Heart left ventricle (tissue), 13 donors: ENCODE results near the gene IL2RA.

ENCODE experiments used
- POLR2A ChIP-seq, 2 donors: fragments of 450-650 bp; IDR thresholded peaks; one replicate each; pipeline ENCODE4 v1.6.1; 2017; ENCODE audit warnings: antibody characterized with exemption in 2 of 2, mild to moderate bottlenecking in 2 of 2, moderate library complexity in 2 of 2
- TF ChIP-seq, protein P1 (sequence below), 12 donors: fragments of 200-600 bp; sonication (generic) in 4 of 12; IDR thresholded peaks; one replicate each; pipeline versions ENCODE4 v1.5.0 to v1.8.0; 2018 to 2022; ENCODE audit warnings: antibody characterized with exemption in 12 of 12, mild to moderate bottlenecking in 5 of 12
- donor health status: ischemic (EF 13 %, LVEDD 7.1; RV severe dilation, severe dysfunction).
- donor health status: DM: no; HTN: yes; CAD: no.
- donor health status: DM: no; HTN: no; CAD: no.
- donor health status: ischemic (EF 25% LVEDD 6.9; RV normal size, moderate dysfunction).
- donor health status: ischemic (EF 25% LVEDD 5.7; RV mildly dilated, moderate dysfunction).
- donor health status: ischemic (EF 35%, LVEDD 5.7; RV mildly dilated, moderate dysfunction).
- donor health status: nonischemic (EF 11% LVEDD 7.7; RV severe dilation, severe dysfunction).
- donor health status: DM: yes; HTN: yes; CAD: no.
- donor health status: PGD.
- donor health status: ischemic (EF 29% LVEDD 5.4; RV normal size, mild dysfunction).
- donor health status: nonischemic (EF 23%, LVEDD 6.1; RV moderate dilation, normal function).

DNA sequence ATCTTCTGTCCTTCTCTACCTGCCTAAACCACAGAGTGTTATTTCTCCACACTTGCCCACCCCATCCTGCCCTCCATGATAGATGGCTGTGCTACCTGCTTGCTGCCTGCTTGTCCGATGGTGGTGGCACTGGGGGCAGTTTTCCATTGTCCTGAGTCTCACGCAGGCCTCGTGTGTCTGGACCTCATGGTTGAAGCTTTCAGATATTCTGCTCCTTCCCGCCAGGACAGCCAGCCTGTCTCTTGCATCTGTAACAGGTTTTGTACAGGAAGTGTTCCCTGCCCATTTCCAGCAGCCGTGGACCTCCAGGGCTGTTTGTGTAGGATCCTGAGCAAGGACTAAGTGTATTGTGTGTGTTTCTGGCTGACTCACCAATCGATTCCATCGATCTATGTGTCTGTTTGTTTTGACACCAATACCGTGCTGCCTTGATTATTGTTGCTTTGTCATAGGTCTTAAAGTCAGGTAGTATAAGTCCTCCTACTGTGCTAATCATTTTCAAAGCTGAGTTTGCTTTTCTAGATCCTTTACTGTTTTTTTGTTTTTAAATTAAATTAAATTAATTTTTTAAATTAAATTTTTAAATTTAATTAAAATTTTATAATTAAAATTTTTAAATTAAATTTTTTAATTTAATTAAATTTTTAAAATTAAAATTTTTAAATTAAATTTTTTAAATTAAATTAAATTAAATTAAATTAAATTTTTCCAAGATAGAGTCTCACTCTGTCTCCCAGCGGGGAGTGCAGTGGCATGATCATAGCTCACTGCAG lies 93.3 kb downstream of the IL2RA start:
- TF ChIP-seq, protein P1, sequence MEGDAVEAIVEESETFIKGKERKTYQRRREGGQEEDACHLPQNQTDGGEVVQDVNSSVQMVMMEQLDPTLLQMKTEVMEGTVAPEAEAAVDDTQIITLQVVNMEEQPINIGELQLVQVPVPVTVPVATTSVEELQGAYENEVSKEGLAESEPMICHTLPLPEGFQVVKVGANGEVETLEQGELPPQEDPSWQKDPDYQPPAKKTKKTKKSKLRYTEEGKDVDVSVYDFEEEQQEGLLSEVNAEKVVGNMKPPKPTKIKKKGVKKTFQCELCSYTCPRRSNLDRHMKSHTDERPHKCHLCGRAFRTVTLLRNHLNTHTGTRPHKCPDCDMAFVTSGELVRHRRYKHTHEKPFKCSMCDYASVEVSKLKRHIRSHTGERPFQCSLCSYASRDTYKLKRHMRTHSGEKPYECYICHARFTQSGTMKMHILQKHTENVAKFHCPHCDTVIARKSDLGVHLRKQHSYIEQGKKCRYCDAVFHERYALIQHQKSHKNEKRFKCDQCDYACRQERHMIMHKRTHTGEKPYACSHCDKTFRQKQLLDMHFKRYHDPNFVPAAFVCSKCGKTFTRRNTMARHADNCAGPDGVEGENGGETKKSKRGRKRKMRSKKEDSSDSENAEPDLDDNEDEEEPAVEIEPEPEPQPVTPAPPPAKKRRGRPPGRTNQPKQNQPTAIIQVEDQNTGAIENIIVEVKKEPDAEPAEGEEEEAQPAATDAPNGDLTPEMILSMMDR (IDR thresholded peaks at IDR 0.05), result no peak
- TF ChIP-seq POLR2A (IDR thresholded peaks at IDR 0.05), result no peak
